ENCODE measurements around the gene B3GNT9.

Gene B3GNT9

DNA sequence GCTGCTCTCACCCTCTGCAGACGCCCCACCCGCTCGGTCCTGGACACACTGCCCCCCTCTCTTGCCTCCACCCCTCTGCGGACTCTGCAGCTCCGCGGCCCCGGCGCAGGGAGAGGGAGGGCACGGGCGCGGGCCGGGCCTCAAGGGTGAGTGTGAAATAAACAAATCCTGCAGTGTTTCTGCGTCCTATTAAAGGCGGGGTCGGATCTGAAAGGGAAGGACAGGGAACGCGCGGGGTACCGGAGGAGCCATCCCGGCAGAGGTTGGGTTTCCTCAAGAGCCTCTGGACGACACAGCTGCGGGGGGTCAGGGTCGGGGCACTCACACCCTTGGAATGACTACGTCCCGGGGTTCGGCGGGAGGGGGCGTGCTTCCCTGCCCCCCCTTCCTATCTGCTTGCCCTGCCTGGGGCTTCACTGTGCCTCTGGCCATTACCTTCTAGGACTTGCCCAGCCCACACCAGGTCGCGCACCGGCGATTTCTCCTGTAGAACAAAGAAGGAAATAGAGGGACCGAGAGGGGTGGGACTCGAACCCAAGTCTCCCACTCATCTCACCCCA is 13.3 kb upstream of the B3GNT9 start:
- no peak overlapping the region for H3K4me3 ChIP-seq (ENCODE audit: low read depth in 1 of 2, low read length in 2 of 2)
- ATAC-seq (ENCODE audit: insufficient read depth, low read depth), result no peak
- H3K4me2 ChIP-seq (ENCODE audit: insufficient read depth, low read length), result no peak overlapping the region

DNA sequence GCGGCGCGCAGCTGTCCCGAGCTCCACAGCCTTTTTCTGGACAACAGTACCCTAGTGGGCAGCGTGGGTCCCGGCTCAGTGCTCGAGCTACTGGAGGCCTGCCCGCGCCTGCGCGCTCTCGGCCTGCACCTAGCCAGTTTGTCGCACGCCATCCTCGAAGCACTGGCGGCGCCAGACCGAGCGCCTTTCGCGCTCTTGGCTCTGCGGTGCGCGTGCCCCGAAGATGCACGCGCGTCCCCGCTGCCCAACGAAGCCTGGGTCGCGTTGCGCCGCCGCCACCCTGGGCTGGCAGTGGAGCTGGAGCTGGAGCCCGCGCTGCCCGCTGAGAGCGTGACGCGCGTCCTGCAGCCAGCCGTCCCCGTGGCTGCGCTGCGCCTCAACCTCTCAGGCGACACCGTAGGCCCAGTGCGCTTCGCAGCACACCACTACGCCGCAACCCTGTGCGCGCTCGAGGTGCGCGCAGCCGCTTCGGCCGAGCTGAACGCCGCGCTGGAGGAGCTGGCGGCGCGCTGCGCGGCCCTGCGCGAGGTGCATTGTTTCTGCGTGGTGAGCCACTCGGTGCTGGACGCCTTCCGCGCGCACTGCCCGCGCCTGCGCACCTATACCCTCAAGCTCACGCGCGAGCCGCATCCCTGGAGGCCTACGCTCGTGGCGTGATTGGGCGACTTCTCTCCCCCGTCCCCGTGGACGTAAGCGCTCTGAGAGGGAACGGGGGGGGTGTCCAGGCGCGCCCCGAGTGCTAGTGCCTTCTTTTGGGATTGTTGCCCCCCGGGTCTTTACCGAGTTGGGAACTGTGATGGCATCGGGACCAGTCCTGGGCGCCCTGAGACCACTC is 12.6 kb upstream of the B3GNT9 start:
- no peak for DNase-seq
- H3K27me3 ChIP-seq (ENCODE audit: insufficient read depth, low read length, poor library complexity), result no peaks in the 10 kb centered on the region
- no peak overlapping the region for H3K4me2 ChIP-seq (ENCODE audit: insufficient read depth, low read length)

More for the DNA sequence above, 13.3 kb upstream of the B3GNT9 start:
- H3K27ac ChIP-seq (ENCODE audit: low read length), result no peak overlapping the region
- no peaks in the 10 kb centered on the region for H3K27me3 ChIP-seq (ENCODE audit: insufficient read depth, low read length, poor library complexity)
- no peaks in the 10 kb centered on the region for H3K9me3 ChIP-seq (ENCODE audit: insufficient read depth, low read length, severe bottlenecking)
- no peak overlapping the region for H3K9ac ChIP-seq (ENCODE audit: low read depth, low read length)
- DNase-seq, result no peak
- peaks cover 6% of the 10 kb centered on the region; the same call in 1 of the 2 replicates for H3K79me2 ChIP-seq (ENCODE audit: insufficient read depth, low read length)
- H3K4me1 ChIP-seq (ENCODE audit: insufficient read depth, low read length), result peaks cover 30% of the 10 kb centered on the region
- TF ChIP-seq EZH2 (IDR thresholded peaks at IDR 0.05; ENCODE audit: borderline replicate concordance, low read depth, low read length, severe bottlenecking), result no peak
- TF ChIP-seq, protein P1, sequence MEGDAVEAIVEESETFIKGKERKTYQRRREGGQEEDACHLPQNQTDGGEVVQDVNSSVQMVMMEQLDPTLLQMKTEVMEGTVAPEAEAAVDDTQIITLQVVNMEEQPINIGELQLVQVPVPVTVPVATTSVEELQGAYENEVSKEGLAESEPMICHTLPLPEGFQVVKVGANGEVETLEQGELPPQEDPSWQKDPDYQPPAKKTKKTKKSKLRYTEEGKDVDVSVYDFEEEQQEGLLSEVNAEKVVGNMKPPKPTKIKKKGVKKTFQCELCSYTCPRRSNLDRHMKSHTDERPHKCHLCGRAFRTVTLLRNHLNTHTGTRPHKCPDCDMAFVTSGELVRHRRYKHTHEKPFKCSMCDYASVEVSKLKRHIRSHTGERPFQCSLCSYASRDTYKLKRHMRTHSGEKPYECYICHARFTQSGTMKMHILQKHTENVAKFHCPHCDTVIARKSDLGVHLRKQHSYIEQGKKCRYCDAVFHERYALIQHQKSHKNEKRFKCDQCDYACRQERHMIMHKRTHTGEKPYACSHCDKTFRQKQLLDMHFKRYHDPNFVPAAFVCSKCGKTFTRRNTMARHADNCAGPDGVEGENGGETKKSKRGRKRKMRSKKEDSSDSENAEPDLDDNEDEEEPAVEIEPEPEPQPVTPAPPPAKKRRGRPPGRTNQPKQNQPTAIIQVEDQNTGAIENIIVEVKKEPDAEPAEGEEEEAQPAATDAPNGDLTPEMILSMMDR (IDR thresholded peaks at IDR 0.05; ENCODE audit: borderline replicate concordance, extremely low read depth, low read length, poor library complexity, severe bottlenecking), result no peak
- H3K36me3 ChIP-seq (ENCODE audit: insufficient read depth, low read length), result no peaks in the 10 kb centered on the region
- H4K20me1 ChIP-seq (ENCODE audit: insufficient read depth, low read length), result peaks cover under 1% of the 10 kb centered on the region
- H2AFZ ChIP-seq (ENCODE audit: low read depth, low read length), result no peak overlapping the region

DNA sequence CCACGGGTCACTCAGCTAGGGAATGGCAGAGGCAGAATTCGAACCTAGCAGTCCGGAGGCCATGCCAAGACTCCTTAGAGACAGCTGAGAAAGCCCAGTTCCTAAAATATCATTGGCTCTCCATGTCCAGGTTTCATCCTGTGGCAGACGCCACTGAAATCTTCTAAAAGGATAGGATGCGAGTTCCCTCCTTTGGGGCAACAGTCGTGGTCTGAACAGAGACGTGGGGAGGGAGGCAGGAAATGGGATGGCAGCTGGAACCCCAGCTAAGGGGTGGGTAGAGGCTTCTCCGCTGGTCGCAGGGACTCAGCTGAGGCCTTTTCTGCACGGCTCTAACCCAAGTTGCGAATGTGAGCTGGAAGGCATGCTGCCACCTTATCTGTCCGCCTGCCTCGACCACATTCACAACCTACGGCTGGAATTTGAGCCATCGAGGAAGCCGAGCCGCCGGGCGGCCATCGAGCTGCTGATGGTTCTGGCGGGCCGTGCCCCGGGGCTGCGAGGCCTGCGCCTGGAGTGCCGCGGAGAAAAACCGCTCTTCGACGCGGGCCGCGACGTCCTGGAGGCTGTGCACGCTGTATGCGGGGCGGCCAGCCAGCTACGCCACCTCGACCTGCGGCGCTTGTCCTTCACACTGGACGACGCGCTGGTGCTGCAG is 11.8 kb upstream of the B3GNT9 start:
- H3K36me3 ChIP-seq (ENCODE audit: insufficient read depth, low read length), result no peaks in the 10 kb centered on the region
- TF ChIP-seq, protein P1 (IDR thresholded peaks at IDR 0.05; ENCODE audit: borderline replicate concordance, extremely low read depth, low read length, poor library complexity, severe bottlenecking), result no peak
- TF ChIP-seq EZH2 (IDR thresholded peaks at IDR 0.05; ENCODE audit: borderline replicate concordance, low read depth, low read length, severe bottlenecking), result no peak
- H2AFZ ChIP-seq (ENCODE audit: low read depth, low read length), result no peak overlapping the region
- DNase-seq, result no peak
- no peaks in the 10 kb centered on the region for H3K9me3 ChIP-seq (ENCODE audit: insufficient read depth, low read length, severe bottlenecking)
- H3K9ac ChIP-seq (ENCODE audit: low read depth, low read length), result no peak overlapping the region
- H4K20me1 ChIP-seq (ENCODE audit: insufficient read depth, low read length), result no peaks in the 10 kb centered on the region; the same call in none of the 2 replicates
- H3K27me3 ChIP-seq (ENCODE audit: insufficient read depth, low read length, poor library complexity), result no peaks in the 10 kb centered on the region
- H3K27ac ChIP-seq (ENCODE audit: low read length), result no peak overlapping the region
- no peak overlapping the region for H3K4me2 ChIP-seq (ENCODE audit: insufficient read depth, low read length)
- H3K4me1 ChIP-seq (ENCODE audit: insufficient read depth, low read length), result peaks cover 41% of the 10 kb centered on the region
- H3K79me2 ChIP-seq (ENCODE audit: insufficient read depth, low read length), result peaks cover 6% of the 10 kb centered on the region; the same call in 1 of the 2 replicates
- H3K4me3 ChIP-seq (ENCODE audit: low read depth in 1 of 2, low read length in 2 of 2), result no peak overlapping the region
- ATAC-seq (ENCODE audit: insufficient read depth, low read depth), result no peak

More for the DNA sequence above, 12.6 kb upstream of the B3GNT9 start:
- Histone ChIP-seq H3K27ac (ENCODE audit: low read length) (no peak overlapping the region), H3K9ac (ENCODE audit: low read depth, low read length) (no peak overlapping the region), H2AFZ (ENCODE audit: low read depth, low read length) (no peak overlapping the region), H3K4me1 (ENCODE audit: insufficient read depth, low read length) (peaks cover 34% of the 10 kb centered on the region), H3K36me3 (ENCODE audit: insufficient read depth, low read length) (no peaks in the 10 kb centered on the region), H3K4me3 (ENCODE audit: low read depth in 1 of 2, low read length in 2 of 2) (no peak overlapping the region), H4K20me1 (ENCODE audit: insufficient read depth, low read length) (no peaks in the 10 kb centered on the region; the same call in none of the 2 replicates), H3K79me2 (ENCODE audit: insufficient read depth, low read length) (peaks cover 6% of the 10 kb centered on the region; the same call in 1 of the 2 replicates), H3K9me3 (ENCODE audit: insufficient read depth, low read length, severe bottlenecking) (no peaks in the 10 kb centered on the region)
- no peak for TF ChIP-seq EZH2 (IDR thresholded peaks at IDR 0.05; ENCODE audit: borderline replicate concordance, low read depth, low read length, severe bottlenecking)
- TF ChIP-seq, protein P1 (IDR thresholded peaks at IDR 0.05; ENCODE audit: borderline replicate concordance, extremely low read depth, low read length, poor library complexity, severe bottlenecking), result no peak
- no peak for ATAC-seq (ENCODE audit: insufficient read depth, low read depth)
